ENCODE measurements around the gene SLC22A7. TPM values are rescaled to one million over a fixed set of nuclear protein-coding genes. Genes with fewer than 3 reads are reported as not detected.

SLC22A7 gene
- total RNA-seq, 1 experiment from 2014 or later: not detected

- Histone ChIP-seq H3K79me2 (ENCODE audit: low read length) (no peaks in the 10 kb centered on the region), H3K27me3 (ENCODE audit: low read length) (no peaks in the 10 kb centered on the region), H3K9me2 (replicated peaks; ENCODE audit: insufficient read depth, low read length) (no peaks in the 10 kb centered on the region), H3K36me3 (ENCODE audit: insufficient read depth, low read length) (no peaks in the 10 kb centered on the region), H4K20me1 (ENCODE audit: insufficient read depth, low read depth, low read length) (no peaks in the 10 kb centered on the region), H3K4me3 (ENCODE audit: low read length) (no peak overlapping the region), H3K9ac (ENCODE audit: low read length) (no peak overlapping the region), H3K9me3 (ENCODE audit: low read length) (no peaks in the 10 kb centered on the region), H3K4me2 (ENCODE audit: low read depth, low read length, poor library complexity, severe bottlenecking) (no peak overlapping the region), H2AFZ (ENCODE audit: low read length) (peak overlapping the region; percentile 19; the same call in 1 of the 2 replicates), H3K4me1 (ENCODE audit: low read length) (peaks cover 71% of the 10 kb centered on the region), H3K27ac (ENCODE audit: low read length) (peak overlapping the region; percentile 84)
- peak; percentile 58 for DNase-seq
Observed at GRCh38 chr6:43313813-43314212, 15.8 kb downstream of the SLC22A7 start.

- Histone ChIP-seq H3K4me1 (ENCODE audit: low read length) (peaks cover 79% of the 10 kb centered on the region), H3K27me3 (ENCODE audit: low read length) (no peaks in the 10 kb centered on the region), H2AFZ (ENCODE audit: low read length) (peak overlapping the region; percentile 24; the same call in 1 of the 2 replicates), H3K36me3 (ENCODE audit: insufficient read depth, low read length) (no peaks in the 10 kb centered on the region), H3K9me2 (replicated peaks; ENCODE audit: insufficient read depth, low read length) (no peaks in the 10 kb centered on the region), H3K9me3 (ENCODE audit: low read length) (no peaks in the 10 kb centered on the region), H3K79me2 (ENCODE audit: low read length) (no peaks in the 10 kb centered on the region), H3K4me2 (ENCODE audit: low read depth, low read length, poor library complexity, severe bottlenecking) (peak overlapping the region; percentile 88), H4K20me1 (ENCODE audit: insufficient read depth, low read depth, low read length) (no peaks in the 10 kb centered on the region), H3K4me3 (ENCODE audit: low read length) (peak overlapping the region; percentile 58), H3K27ac (ENCODE audit: low read length) (peak overlapping the region; percentile 95), H3K9ac (ENCODE audit: low read length) (peak overlapping the region; percentile 67)
- peak; percentile 93 for DNase-seq
Observed at GRCh38 chr6:43318011-43318410, 20.0 kb downstream of the SLC22A7 start.

- Histone ChIP-seq H3K9me3 (ENCODE audit: low read length) (no peaks in the 10 kb centered on the region), H3K36me3 (ENCODE audit: insufficient read depth, low read length) (peaks cover 5% of the 10 kb centered on the region; the same call in 1 of the 2 replicates), H4K20me1 (ENCODE audit: insufficient read depth, low read depth, low read length) (no peaks in the 10 kb centered on the region), H3K79me2 (ENCODE audit: low read length) (no peaks in the 10 kb centered on the region), H3K4me3 (ENCODE audit: low read length) (no peak overlapping the region), H3K27me3 (ENCODE audit: low read length) (no peaks in the 10 kb centered on the region), H3K4me1 (ENCODE audit: low read length) (peaks cover 22% of the 10 kb centered on the region), H2AFZ (ENCODE audit: low read length) (no peak overlapping the region), H3K9ac (ENCODE audit: low read length) (no peak overlapping the region), H3K27ac (ENCODE audit: low read length) (no peak overlapping the region), H3K9me2 (replicated peaks; ENCODE audit: insufficient read depth, low read length) (no peaks in the 10 kb centered on the region), H3K4me2 (ENCODE audit: low read depth, low read length, poor library complexity, severe bottlenecking) (no peak overlapping the region)
- DNase-seq: no peak
Observed at GRCh38 chr6:43325876-43326275, 27.8 kb downstream of the SLC22A7 start.

GRCh38 chr6:43328528-43328927, 30.5 kb downstream of the SLC22A7 start:
- no peak overlapping the region for H2AFZ ChIP-seq (ENCODE audit: low read length)

GRCh38 chr6:43331470-43331869, 33.4 kb downstream of the SLC22A7 start:
- H2AFZ ChIP-seq (ENCODE audit: low read length): no peak overlapping the region
- H4K20me1 ChIP-seq (ENCODE audit: insufficient read depth, low read depth, low read length): no peaks in the 10 kb centered on the region
- no peaks in the 10 kb centered on the region for H3K27me3 ChIP-seq (ENCODE audit: low read length)
- H3K4me2 ChIP-seq (ENCODE audit: low read depth, low read length, poor library complexity, severe bottlenecking): no peak overlapping the region
- H3K9me2 ChIP-seq (replicated peaks; ENCODE audit: insufficient read depth, low read length): no peaks in the 10 kb centered on the region
- no peak overlapping the region for H3K9ac ChIP-seq (ENCODE audit: low read length)
- peaks cover 9% of the 10 kb centered on the region; the same call in 1 of the 2 replicates for H3K36me3 ChIP-seq (ENCODE audit: insufficient read depth, low read length)
- no peak overlapping the region for H3K4me3 ChIP-seq (ENCODE audit: low read length)
- H3K27ac ChIP-seq (ENCODE audit: low read length): peak overlapping the region; percentile 38
- no peak for DNase-seq
- peaks cover 25% of the 10 kb centered on the region for H3K4me1 ChIP-seq (ENCODE audit: low read length)
- no peaks in the 10 kb centered on the region for H3K79me2 ChIP-seq (ENCODE audit: low read length)
- H3K9me3 ChIP-seq (ENCODE audit: low read length): no peaks in the 10 kb centered on the region

More at GRCh38 chr6:43328528-43328927, 30.5 kb downstream of the SLC22A7 start:
- H3K4me2 ChIP-seq (ENCODE audit: low read depth, low read length, poor library complexity, severe bottlenecking): no peak overlapping the region
- H3K4me1 ChIP-seq (ENCODE audit: low read length): peaks cover 10% of the 10 kb centered on the region
- no peaks in the 10 kb centered on the region for H3K27me3 ChIP-seq (ENCODE audit: low read length)
- no peaks in the 10 kb centered on the region for H3K9me2 ChIP-seq (replicated peaks; ENCODE audit: insufficient read depth, low read length)
- H3K27ac ChIP-seq (ENCODE audit: low read length): no peak overlapping the region
- H3K9me3 ChIP-seq (ENCODE audit: low read length): no peaks in the 10 kb centered on the region
- no peak overlapping the region for H3K4me3 ChIP-seq (ENCODE audit: low read length)
- H3K9ac ChIP-seq (ENCODE audit: low read length): no peak overlapping the region
- no peaks in the 10 kb centered on the region for H3K79me2 ChIP-seq (ENCODE audit: low read length)
- DNase-seq: no peak
- H4K20me1 ChIP-seq (ENCODE audit: insufficient read depth, low read depth, low read length): no peaks in the 10 kb centered on the region
- peaks cover 5% of the 10 kb centered on the region; the same call in 1 of the 2 replicates for H3K36me3 ChIP-seq (ENCODE audit: insufficient read depth, low read length)

GRCh38 chr6:43331891-43332290, 33.8 kb downstream of the SLC22A7 start:
- Histone ChIP-seq H3K9ac (ENCODE audit: low read length) (no peak overlapping the region), H3K4me3 (ENCODE audit: low read length) (no peak overlapping the region), H2AFZ (ENCODE audit: low read length) (no peak overlapping the region), H3K4me2 (ENCODE audit: low read depth, low read length, poor library complexity, severe bottlenecking) (no peak overlapping the region), H3K4me1 (ENCODE audit: low read length) (peaks cover 25% of the 10 kb centered on the region), H3K27ac (ENCODE audit: low read length) (peak overlapping the region; percentile 38), H3K9me2 (replicated peaks; ENCODE audit: insufficient read depth, low read length) (no peaks in the 10 kb centered on the region), H3K79me2 (ENCODE audit: low read length) (no peaks in the 10 kb centered on the region), H3K27me3 (ENCODE audit: low read length) (no peaks in the 10 kb centered on the region), H3K9me3 (ENCODE audit: low read length) (no peaks in the 10 kb centered on the region), H3K36me3 (ENCODE audit: insufficient read depth, low read length) (peaks cover 10% of the 10 kb centered on the region; the same call in 1 of the 2 replicates), H4K20me1 (ENCODE audit: insufficient read depth, low read depth, low read length) (no peaks in the 10 kb centered on the region)
- DNase-seq: no peak

- H3K36me3 ChIP-seq (ENCODE audit: insufficient read depth, low read length): peaks cover 27% of the 10 kb centered on the region
- H3K9ac ChIP-seq (ENCODE audit: low read length): no peak overlapping the region
- peak; percentile 69 for DNase-seq
- H3K79me2 ChIP-seq (ENCODE audit: low read length): peaks cover 6% of the 10 kb centered on the region
- no peak overlapping the region for H2AFZ ChIP-seq (ENCODE audit: low read length)
- peaks cover 51% of the 10 kb centered on the region for H3K4me1 ChIP-seq (ENCODE audit: low read length)
- H3K4me3 ChIP-seq (ENCODE audit: low read length): no peak overlapping the region
- no peaks in the 10 kb centered on the region for H4K20me1 ChIP-seq (ENCODE audit: insufficient read depth, low read depth, low read length)
- H3K4me2 ChIP-seq (ENCODE audit: low read depth, low read length, poor library complexity, severe bottlenecking): no peak overlapping the region
- H3K27me3 ChIP-seq (ENCODE audit: low read length): no peaks in the 10 kb centered on the region
- H3K27ac ChIP-seq (ENCODE audit: low read length): peak overlapping the region; percentile 57
- H3K9me2 ChIP-seq (replicated peaks; ENCODE audit: insufficient read depth, low read length): no peaks in the 10 kb centered on the region
- H3K9me3 ChIP-seq (ENCODE audit: low read length): no peaks in the 10 kb centered on the region
Observed at GRCh38 chr6:43334466-43335095, 36.5 kb downstream of the SLC22A7 start.

- Histone ChIP-seq H3K4me2 (ENCODE audit: low read depth, low read length, poor library complexity, severe bottlenecking) (no peak overlapping the region), H3K4me1 (ENCODE audit: low read length) (peaks cover 60% of the 10 kb centered on the region), H3K79me2 (ENCODE audit: low read length) (peaks cover 6% of the 10 kb centered on the region), H3K4me3 (ENCODE audit: low read length) (no peak overlapping the region), H3K9me2 (replicated peaks; ENCODE audit: insufficient read depth, low read length) (no peaks in the 10 kb centered on the region), H3K36me3 (ENCODE audit: insufficient read depth, low read length) (peaks cover 36% of the 10 kb centered on the region), H2AFZ (ENCODE audit: low read length) (no peak overlapping the region), H3K9me3 (ENCODE audit: low read length) (no peaks in the 10 kb centered on the region), H3K27me3 (ENCODE audit: low read length) (no peaks in the 10 kb centered on the region), H3K27ac (ENCODE audit: low read length) (peak overlapping the region; percentile 57), H3K9ac (ENCODE audit: low read length) (no peak overlapping the region), H4K20me1 (ENCODE audit: insufficient read depth, low read depth, low read length) (no peaks in the 10 kb centered on the region)
- DNase-seq: no peak
Observed at GRCh38 chr6:43335469-43335868, 37.4 kb downstream of the SLC22A7 start.
